Measurements from ENCODE around the gene DNAJC4.

- TF ChIP-seq CTCF (IDR thresholded peaks at IDR 0.05): no peak
- TF ChIP-seq POLR2AphosphoS5 (IDR thresholded peaks at IDR 0.05): no peak
These were observed 28.0 kb downstream of the DNAJC4 start for GRCh38 chr11:64258356-64258755.
